ENCODE data around the gene LRSAM1.

- no peak for TF ChIP-seq EZH2 (IDR thresholded peaks at IDR 0.05)
- no peak for TF ChIP-seq POLR2AphosphoS5 (IDR thresholded peaks at IDR 0.05; ENCODE audit: borderline replicate concordance, low read depth, low read length)
- no peak for TF ChIP-seq FOXP2 (optimal IDR thresholded peaks at IDR 0.05; ENCODE audit: control extremely low read depth, extremely low read length, insufficient read depth)
Observed at GRCh38 chr9:127524373-127524772, 73.1 kb downstream of the LRSAM1 start.

Data from SK-N-MC (cell line).